Keratinocyte (primary cell): ENCODE results near the gene NEK6.

ENCODE experiments used
- EZH2 ChIP-seq: IDR thresholded peaks from one replicate; pipeline ENCODE4 v1.6.1; 2012; ENCODE audit warnings: inconsistent platforms, mild to moderate bottlenecking, low read length, moderate library complexity
- TF ChIP-seq, protein P1 (sequence below), 3 experiments: IDR thresholded peaks in 1 of 3; conservative IDR thresholded peaks in 1 of 3; optimal IDR thresholded peaks in 1 of 3; 2 replicates in 2 of 3; 3 replicates in 1 of 3; pipeline versions ENCODE3 to v1.5.1; 2011; ENCODE audit warnings: low read length in 3 of 3, mild to moderate bottlenecking in 3 of 3, moderate library complexity in 2 of 3, control low read depth in 1 of 3, inconsistent platforms in 1 of 3; ENCODE audit not compliant: insufficient read depth in 2 of 3; ENCODE audit errors: extremely low read depth in 1 of 3

DNA sequence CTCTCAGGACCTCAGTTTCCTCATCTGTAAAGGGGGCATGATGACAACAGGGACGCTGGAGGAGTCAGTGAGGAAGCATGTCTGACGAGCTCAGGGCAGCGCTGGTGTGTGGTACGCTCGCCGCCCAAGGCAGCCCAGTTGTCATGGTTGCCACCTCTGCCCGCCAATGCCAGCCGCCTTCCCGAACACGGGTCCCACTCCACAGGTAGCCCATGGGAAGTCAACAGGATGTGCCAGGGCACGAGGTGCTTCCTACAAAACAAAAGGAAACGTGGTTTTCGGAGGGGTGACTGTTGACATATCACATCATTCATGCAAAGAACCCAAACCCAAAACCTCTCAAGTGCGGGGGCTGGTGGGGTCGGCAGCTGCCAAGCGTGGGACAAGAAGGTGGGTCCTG lies 58.1 kb downstream of the NEK6 start:
- TF ChIP-seq, protein P1, sequence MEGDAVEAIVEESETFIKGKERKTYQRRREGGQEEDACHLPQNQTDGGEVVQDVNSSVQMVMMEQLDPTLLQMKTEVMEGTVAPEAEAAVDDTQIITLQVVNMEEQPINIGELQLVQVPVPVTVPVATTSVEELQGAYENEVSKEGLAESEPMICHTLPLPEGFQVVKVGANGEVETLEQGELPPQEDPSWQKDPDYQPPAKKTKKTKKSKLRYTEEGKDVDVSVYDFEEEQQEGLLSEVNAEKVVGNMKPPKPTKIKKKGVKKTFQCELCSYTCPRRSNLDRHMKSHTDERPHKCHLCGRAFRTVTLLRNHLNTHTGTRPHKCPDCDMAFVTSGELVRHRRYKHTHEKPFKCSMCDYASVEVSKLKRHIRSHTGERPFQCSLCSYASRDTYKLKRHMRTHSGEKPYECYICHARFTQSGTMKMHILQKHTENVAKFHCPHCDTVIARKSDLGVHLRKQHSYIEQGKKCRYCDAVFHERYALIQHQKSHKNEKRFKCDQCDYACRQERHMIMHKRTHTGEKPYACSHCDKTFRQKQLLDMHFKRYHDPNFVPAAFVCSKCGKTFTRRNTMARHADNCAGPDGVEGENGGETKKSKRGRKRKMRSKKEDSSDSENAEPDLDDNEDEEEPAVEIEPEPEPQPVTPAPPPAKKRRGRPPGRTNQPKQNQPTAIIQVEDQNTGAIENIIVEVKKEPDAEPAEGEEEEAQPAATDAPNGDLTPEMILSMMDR (optimal IDR thresholded peaks at IDR 0.05 in 1 of 3, IDR thresholded peaks at IDR 0.05 in 1 of 3, conservative IDR thresholded peaks at IDR 0.05 in 1 of 3; ENCODE audit: extremely low read depth in 1 of 3, insufficient read depth in 2 of 3, low read length in 3 of 3) = no peak
- no peak for TF ChIP-seq EZH2
